ENCODE results near the gene C20orf144.
"Not testable (repeated sequence)": the region's sequence is repeated elsewhere in the genome, so short reads cannot be mapped to it uniquely, and the experiment has no call there.

C20orf144 gene

GRCh38 chr20:33662172-33662571 is at the start of gene C20orf144:
Gene C20orf144 (plus strand): TSS chr20:33662327. CDS start chr20:33662346, 19 bp downstream.
- no peak for DNase-seq

- no peak for DNase-seq
Observed at GRCh38 chr20:33621717-33622400, 40.3 kb upstream of the C20orf144 start.

GRCh38 chr20:33622705-33623365 is 39.3 kb upstream of the C20orf144 start:
- no peak for DNase-seq

- no peak for DNase-seq
Observed at GRCh38 chr20:33624399-33624798, 37.7 kb upstream of the C20orf144 start.

- DNase-seq, result no peak
Observed at GRCh38 chr20:33626190-33626589, 35.9 kb upstream of the C20orf144 start.

GRCh38 chr20:33627577-33628216 is 34.4 kb upstream of the C20orf144 start:
- no peak for DNase-seq

GRCh38 chr20:33629533-33629932 is 32.6 kb upstream of the C20orf144 start:
- no peak for DNase-seq

GRCh38 chr20:33629979-33630378 is 32.1 kb upstream of the C20orf144 start:
- DNase-seq, result no peak

GRCh38 chr20:33630507-33630906 is 31.6 kb upstream of the C20orf144 start:
- DNase-seq, result no peak

GRCh38 chr20:33631910-33632309 is 30.2 kb upstream of the C20orf144 start:
- DNase-seq, result not testable (repeated sequence)

GRCh38 chr20:33635341-33635740 is 26.8 kb upstream of the C20orf144 start:
- DNase-seq, result no peak

- DNase-seq, result no peak
Observed at GRCh38 chr20:33636776-33637175, 25.4 kb upstream of the C20orf144 start.

- no peak for DNase-seq
Observed at GRCh38 chr20:33640287-33640686, 21.8 kb upstream of the C20orf144 start.

GRCh38 chr20:33644313-33645071 is 17.6 kb upstream of the C20orf144 start:
- no peak for DNase-seq

GRCh38 chr20:33645072-33645358 is 17.1 kb upstream of the C20orf144 start:
- DNase-seq, result no peak

GRCh38 chr20:33645396-33645795 is 16.7 kb upstream of the C20orf144 start:
- DNase-seq, result no peak

- DNase-seq, result no peak
Observed at GRCh38 chr20:33646191-33646590, 15.9 kb upstream of the C20orf144 start.

- DNase-seq, result not testable (repeated sequence)
Observed at GRCh38 chr20:33646959-33647602, 15.0 kb upstream of the C20orf144 start.

GRCh38 chr20:33647603-33648395 is 14.3 kb upstream of the C20orf144 start:
- DNase-seq, result no peak

- DNase-seq, result no peak
Observed at GRCh38 chr20:33648396-33649004, 13.6 kb upstream of the C20orf144 start.

- no peak for DNase-seq
Observed at GRCh38 chr20:33649201-33649681, 12.9 kb upstream of the C20orf144 start.
